ENCODE results near the gene ADAM12. TPM values are rescaled to one million over a fixed set of nuclear protein-coding genes. Genes with fewer than 3 reads are reported as not detected.

The ADAM12 gene
- total and polyA plus RNA-seq, 10 of the 15 experiments (the other 5 are each of a cell fraction or from before 2014, with no cell fraction given) = under 0.01 to 0.62 (median 0.04) TPM; not detected in 5

DNA sequence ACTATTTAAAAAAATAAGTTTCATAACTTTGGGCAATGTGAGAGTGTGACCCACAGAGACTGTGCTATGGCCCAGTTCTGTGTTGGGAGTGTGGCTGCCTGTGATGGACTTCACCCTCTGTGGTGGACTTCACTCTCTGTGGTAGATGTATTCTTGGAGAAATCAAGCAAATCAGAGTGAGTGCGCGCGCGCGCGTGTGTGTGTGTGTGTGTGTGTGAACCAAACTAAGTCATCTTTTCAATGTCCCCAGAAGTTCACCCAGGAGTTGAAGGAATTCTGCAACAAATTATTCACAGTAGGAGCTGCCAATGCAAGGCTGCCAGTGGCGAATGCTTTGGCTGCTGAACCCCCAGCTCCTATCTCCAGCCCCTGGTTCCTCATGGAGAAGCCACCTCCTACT is 184.5 kb downstream of the ADAM12 start:
- Histone ChIP-seq H4K20me1 (ENCODE audit: control insufficient read depth, insufficient read depth) (no peaks in the 10 kb centered on the region), H3K27me3 (replicated peaks in 1 of 2; ENCODE audit: control insufficient read depth in 2 of 2, insufficient read depth in 2 of 2, low read length in 1 of 2) (no peaks in the 10 kb centered on the region), H3K9ac (ENCODE audit: control insufficient read depth, insufficient read depth, low read length) (no peak overlapping the region), H3K4me1 (ENCODE audit: control insufficient read depth, insufficient read depth, low read length) (no peaks in the 10 kb centered on the region), H2AFZ (ENCODE audit: control insufficient read depth, low read depth, low read length) (no peak overlapping the region), H3K36me3 (ENCODE audit: control insufficient read depth in 2 of 2, insufficient read depth in 2 of 2, low read length in 1 of 2) (no peaks in the 10 kb centered on the region), H3K79me2 (ENCODE audit: control insufficient read depth, insufficient read depth, low read length) (no peaks in the 10 kb centered on the region), H3K27ac (ENCODE audit: control insufficient read depth, insufficient read depth) (no peak overlapping the region), H3K4me2 (ENCODE audit: control insufficient read depth, insufficient read depth) (no peak overlapping the region), H3K4me3 (no peak overlapping the region), H3K9me3 (replicated peaks; ENCODE audit: control insufficient read depth, insufficient read depth, low read length) (no peaks in the 10 kb centered on the region)
- FAIRE-seq (no peak), ATAC-seq (no peak), DNase-seq (ENCODE audit: low read depth, low spot score) (no peak)
- CTCF ChIA-PET = no interaction called here
- 80% methylated on average over 7 of the region's 7 CpGs for WGBS (ENCODE audit: insufficient coverage, insufficient replicate concordance, low lambda C conversion rate, missing lambda C conversion rate)
- BruUV-seq (replicated peaks) = no TSS peak
- in situ Hi-C loops (cut with MboI) (no loop called here), intact Hi-C loops (cut with micrococcal nuclease; ENCODE audit: unreplicated experiment) (no loop called here)
- POLR2A ChIA-PET = no interaction called here
- RAD21 ChIA-PET (ENCODE audit: unreplicated experiment) = no interaction called here
- SMC1A ChIA-PET (ENCODE audit: uncharacterized antibody, unreplicated experiment) = no interaction called here
- TF ChIP-seq, protein P1, sequence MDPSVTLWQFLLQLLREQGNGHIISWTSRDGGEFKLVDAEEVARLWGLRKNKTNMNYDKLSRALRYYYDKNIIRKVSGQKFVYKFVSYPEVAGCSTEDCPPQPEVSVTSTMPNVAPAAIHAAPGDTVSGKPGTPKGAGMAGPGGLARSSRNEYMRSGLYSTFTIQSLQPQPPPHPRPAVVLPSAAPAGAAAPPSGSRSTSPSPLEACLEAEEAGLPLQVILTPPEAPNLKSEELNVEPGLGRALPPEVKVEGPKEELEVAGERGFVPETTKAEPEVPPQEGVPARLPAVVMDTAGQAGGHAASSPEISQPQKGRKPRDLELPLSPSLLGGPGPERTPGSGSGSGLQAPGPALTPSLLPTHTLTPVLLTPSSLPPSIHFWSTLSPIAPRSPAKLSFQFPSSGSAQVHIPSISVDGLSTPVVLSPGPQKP (IDR thresholded peaks at IDR 0.05; ENCODE audit: low read depth, low read length) = no peak
- TF ChIP-seq, protein P2, sequence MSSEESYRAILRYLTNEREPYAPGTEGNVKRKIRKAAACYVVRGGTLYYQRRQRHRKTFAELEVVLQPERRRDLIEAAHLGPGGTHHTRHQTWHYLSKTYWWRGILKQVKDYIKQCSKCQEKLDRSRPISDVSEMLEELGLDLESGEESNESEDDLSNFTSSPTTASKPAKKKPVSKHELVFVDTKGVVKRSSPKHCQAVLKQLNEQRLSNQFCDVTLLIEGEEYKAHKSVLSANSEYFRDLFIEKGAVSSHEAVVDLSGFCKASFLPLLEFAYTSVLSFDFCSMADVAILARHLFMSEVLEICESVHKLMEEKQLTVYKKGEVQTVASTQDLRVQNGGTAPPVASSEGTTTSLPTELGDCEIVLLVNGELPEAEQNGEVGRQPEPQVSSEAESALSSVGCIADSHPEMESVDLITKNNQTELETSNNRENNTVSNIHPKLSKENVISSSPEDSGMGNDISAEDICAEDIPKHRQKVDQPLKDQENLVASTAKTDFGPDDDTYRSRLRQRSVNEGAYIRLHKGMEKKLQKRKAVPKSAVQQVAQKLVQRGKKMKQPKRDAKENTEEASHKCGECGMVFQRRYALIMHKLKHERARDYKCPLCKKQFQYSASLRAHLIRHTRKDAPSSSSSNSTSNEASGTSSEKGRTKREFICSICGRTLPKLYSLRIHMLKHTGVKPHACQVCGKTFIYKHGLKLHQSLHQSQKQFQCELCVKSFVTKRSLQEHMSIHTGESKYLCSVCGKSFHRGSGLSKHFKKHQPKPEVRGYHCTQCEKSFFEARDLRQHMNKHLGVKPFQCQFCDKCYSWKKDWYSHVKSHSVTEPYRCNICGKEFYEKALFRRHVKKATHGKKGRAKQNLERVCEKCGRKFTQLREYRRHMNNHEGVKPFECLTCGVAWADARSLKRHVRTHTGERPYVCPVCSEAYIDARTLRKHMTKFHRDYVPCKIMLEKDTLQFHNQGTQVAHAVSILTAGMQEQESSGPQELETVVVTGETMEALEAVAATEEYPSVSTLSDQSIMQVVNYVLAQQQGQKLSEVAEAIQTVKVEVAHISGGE (CRISPR knock-in tag; IDR thresholded peaks at IDR 0.05) = no peak
- TF ChIP-seq, protein P3, sequence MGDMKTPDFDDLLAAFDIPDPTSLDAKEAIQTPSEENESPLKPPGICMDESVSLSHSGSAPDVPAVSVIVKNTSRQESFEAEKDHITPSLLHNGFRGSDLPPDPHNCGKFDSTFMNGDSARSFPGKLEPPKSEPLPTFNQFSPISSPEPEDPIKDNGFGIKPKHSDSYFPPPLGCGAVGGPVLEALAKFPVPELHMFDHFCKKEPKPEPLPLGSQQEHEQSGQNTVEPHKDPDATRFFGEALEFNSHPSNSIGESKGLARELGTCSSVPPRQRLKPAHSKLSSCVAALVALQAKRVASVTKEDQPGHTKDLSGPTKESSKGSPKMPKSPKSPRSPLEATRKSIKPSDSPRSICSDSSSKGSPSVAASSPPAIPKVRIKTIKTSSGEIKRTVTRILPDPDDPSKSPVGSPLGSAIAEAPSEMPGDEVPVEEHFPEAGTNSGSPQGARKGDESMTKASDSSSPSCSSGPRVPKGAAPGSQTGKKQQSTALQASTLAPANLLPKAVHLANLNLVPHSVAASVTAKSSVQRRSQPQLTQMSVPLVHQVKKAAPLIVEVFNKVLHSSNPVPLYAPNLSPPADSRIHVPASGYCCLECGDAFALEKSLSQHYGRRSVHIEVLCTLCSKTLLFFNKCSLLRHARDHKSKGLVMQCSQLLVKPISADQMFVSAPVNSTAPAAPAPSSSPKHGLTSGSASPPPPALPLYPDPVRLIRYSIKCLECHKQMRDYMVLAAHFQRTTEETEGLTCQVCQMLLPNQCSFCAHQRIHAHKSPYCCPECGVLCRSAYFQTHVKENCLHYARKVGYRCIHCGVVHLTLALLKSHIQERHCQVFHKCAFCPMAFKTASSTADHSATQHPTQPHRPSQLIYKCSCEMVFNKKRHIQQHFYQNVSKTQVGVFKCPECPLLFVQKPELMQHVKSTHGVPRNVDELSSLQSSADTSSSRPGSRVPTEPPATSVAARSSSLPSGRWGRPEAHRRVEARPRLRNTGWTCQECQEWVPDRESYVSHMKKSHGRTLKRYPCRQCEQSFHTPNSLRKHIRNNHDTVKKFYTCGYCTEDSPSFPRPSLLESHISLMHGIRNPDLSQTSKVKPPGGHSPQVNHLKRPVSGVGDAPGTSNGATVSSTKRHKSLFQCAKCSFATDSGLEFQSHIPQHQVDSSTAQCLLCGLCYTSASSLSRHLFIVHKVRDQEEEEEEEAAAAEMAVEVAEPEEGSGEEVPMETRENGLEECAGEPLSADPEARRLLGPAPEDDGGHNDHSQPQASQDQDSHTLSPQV (IDR thresholded peaks at IDR 0.05) = no peak
- TF ChIP-seq NFYA (IDR thresholded peaks at IDR 0.05; ENCODE audit: borderline replicate concordance, low read depth, low read length) (no peak), TCF12 (IDR thresholded peaks at IDR 0.05; ENCODE audit: low read depth, low read length) (no peak), SMC3 (IDR thresholded peaks at IDR 0.05; ENCODE audit: borderline replicate concordance, low read length) (no peak), POLR2A (IDR thresholded peaks at IDR 0.05; ENCODE audit: low read depth, low read length) (no peak), ASH2L (IDR thresholded peaks at IDR 0.05; ENCODE audit: borderline replicate concordance, low read depth) (no peak), RELA (IDR thresholded peaks at IDR 0.05; ENCODE audit: borderline replicate concordance, partially characterized antibody) (no peak), FOXK2 (IDR thresholded peaks at IDR 0.05) (no peak), ETV6 (conservative IDR thresholded peaks at IDR 0.05 in 1 of 2, IDR thresholded peaks at IDR 0.05 in 1 of 2; ENCODE audit: borderline replicate concordance in 1 of 2, low read depth in 1 of 2) (no peak)
- TF ChIP-seq, protein P4, sequence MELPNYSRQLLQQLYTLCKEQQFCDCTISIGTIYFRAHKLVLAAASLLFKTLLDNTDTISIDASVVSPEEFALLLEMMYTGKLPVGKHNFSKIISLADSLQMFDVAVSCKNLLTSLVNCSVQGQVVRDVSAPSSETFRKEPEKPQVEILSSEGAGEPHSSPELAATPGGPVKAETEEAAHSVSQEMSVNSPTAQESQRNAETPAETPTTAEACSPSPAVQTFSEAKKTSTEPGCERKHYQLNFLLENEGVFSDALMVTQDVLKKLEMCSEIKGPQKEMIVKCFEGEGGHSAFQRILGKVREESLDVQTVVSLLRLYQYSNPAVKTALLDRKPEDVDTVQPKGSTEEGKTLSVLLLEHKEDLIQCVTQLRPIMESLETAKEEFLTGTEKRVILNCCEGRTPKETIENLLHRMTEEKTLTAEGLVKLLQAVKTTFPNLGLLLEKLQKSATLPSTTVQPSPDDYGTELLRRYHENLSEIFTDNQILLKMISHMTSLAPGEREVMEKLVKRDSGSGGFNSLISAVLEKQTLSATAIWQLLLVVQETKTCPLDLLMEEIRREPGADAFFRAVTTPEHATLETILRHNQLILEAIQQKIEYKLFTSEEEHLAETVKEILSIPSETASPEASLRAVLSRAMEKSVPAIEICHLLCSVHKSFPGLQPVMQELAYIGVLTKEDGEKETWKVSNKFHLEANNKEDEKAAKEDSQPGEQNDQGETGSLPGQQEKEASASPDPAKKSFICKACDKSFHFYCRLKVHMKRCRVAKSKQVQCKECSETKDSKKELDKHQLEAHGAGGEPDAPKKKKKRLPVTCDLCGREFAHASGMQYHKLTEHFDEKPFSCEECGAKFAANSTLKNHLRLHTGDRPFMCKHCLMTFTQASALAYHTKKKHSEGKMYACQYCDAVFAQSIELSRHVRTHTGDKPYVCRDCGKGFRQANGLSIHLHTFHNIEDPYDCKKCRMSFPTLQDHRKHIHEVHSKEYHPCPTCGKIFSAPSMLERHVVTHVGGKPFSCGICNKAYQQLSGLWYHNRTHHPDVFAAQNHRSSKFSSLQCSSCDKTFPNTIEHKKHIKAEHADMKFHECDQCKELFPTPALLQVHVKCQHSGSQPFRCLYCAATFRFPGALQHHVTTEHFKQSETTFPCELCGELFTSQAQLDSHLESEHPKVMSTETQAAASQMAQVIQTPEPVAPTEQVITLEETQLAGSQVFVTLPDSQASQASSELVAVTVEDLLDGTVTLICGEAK (IDR thresholded peaks at IDR 0.05; ENCODE audit: borderline replicate concordance) = no peak

Measured in GM12878 (cell line).